ENCODE measurements around the gene BPGM. TPM values are rescaled to one million over a fixed set of nuclear protein-coding genes. Genes with fewer than 3 reads are reported as not detected.

The BPGM gene
- total RNA-seq, 1 experiment from 2014 or later, result 18.5 TPM

DNA sequence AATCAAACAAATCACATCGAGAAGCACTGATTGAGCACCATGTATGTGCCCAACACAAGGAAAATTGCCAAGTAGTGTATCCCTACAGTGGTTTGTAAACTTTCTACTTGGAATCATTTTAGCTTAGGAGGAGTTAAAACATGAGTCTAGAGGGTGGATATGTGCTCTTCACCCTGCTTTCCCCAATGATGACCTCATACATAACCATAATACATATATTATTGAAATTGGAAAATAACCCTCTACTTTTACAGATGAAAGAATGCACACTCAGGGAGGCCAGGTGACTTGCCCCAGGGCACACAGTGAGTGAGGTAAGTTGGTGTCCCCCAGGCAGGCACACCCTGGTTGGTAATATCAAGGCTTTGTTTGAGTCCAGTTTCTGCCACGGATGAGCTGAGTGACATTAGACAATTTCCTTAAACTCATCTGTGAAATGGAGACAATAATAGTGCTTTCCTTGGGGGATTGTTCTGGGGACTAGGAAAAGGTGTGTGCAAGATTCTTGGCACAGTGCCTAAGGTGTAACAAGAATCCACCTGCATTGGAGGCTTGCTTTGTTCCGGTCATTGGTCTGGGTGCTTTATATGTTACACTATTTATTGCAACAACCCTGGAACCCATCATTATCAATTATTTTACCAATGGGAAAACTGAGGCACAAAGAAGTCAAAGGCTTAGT lies 50.7 kb downstream of the BPGM start:
- POLR2A ChIA-PET (ENCODE audit: unreplicated experiment), result no interaction called here
- intact Hi-C loops (cut with micrococcal nuclease; ENCODE audit: unreplicated experiment), result no loop called here
- DNase-seq, result no peak
- no peaks in the 10 kb centered on the region for H3K79me2 ChIP-seq (ENCODE audit: low read depth)
- BruUV-seq (replicated peaks), result no TSS peak
- H3F3A ChIP-seq (ENCODE audit: insufficient read depth, low read depth), result no peaks in the 10 kb centered on the region
- no peak for TF ChIP-seq EZH2 (IDR thresholded peaks at IDR 0.05; ENCODE audit: low read depth)
- TF ChIP-seq, protein P1, sequence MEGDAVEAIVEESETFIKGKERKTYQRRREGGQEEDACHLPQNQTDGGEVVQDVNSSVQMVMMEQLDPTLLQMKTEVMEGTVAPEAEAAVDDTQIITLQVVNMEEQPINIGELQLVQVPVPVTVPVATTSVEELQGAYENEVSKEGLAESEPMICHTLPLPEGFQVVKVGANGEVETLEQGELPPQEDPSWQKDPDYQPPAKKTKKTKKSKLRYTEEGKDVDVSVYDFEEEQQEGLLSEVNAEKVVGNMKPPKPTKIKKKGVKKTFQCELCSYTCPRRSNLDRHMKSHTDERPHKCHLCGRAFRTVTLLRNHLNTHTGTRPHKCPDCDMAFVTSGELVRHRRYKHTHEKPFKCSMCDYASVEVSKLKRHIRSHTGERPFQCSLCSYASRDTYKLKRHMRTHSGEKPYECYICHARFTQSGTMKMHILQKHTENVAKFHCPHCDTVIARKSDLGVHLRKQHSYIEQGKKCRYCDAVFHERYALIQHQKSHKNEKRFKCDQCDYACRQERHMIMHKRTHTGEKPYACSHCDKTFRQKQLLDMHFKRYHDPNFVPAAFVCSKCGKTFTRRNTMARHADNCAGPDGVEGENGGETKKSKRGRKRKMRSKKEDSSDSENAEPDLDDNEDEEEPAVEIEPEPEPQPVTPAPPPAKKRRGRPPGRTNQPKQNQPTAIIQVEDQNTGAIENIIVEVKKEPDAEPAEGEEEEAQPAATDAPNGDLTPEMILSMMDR (conservative IDR thresholded peaks at IDR 0.05), result no peak
- H4K20me1 ChIP-seq (ENCODE audit: insufficient read depth), result no peaks in the 10 kb centered on the region
- H3K27me3 ChIP-seq (ENCODE audit: insufficient read depth, low read depth), result no peaks in the 10 kb centered on the region
- H3K4me1 ChIP-seq (replicated peaks; ENCODE audit: insufficient read depth), result no peaks in the 10 kb centered on the region
- no peak overlapping the region for H3K27ac ChIP-seq
- no peak overlapping the region for H2AFZ ChIP-seq
- H3K9me2 ChIP-seq (ENCODE audit: insufficient read depth), result no peaks in the 10 kb centered on the region
- H3K9me3 ChIP-seq (ENCODE audit: insufficient read depth, low read depth), result no peaks in the 10 kb centered on the region
- H3K4me2 ChIP-seq, result no peak overlapping the region
- H3K4me3 ChIP-seq, result no peak overlapping the region
- CTCF ChIA-PET, result no interaction called here
- no peaks in the 10 kb centered on the region for H3K36me3 ChIP-seq (ENCODE audit: low read depth)

DNA sequence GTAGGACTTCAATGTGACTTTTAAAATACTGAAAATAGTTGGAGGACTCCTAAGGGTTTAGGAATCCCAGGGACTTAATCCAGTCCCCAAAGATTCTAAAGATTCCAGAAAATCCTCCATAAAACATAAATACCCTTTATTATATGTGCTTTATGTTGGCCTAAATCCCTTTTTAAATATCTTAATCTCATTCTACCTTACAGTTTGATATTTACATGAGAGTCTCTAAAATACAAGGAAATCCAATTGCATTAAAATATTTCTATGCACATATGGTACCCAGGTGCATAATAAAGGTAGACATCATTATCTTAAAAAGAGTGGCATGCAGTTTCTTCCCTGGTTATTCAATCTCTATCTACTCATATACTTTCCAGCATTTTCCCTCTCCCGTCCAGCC lies 51.8 kb downstream of the BPGM start:
- TF ChIP-seq EZH2 (IDR thresholded peaks at IDR 0.05; ENCODE audit: low read depth), result no peak
- TF ChIP-seq, protein P1 (conservative IDR thresholded peaks at IDR 0.05), result no peak
- CTCF ChIA-PET, result no interaction called here
- H3K79me2 ChIP-seq (ENCODE audit: low read depth), result no peaks in the 10 kb centered on the region
- H3K4me2 ChIP-seq, result no peak overlapping the region
- POLR2A ChIA-PET (ENCODE audit: unreplicated experiment), result no interaction called here
- no peaks in the 10 kb centered on the region for H3K9me2 ChIP-seq (ENCODE audit: insufficient read depth)
- no peak overlapping the region for H2AFZ ChIP-seq
- no peaks in the 10 kb centered on the region for H3K27me3 ChIP-seq (ENCODE audit: insufficient read depth, low read depth)
- no peaks in the 10 kb centered on the region for H3F3A ChIP-seq (ENCODE audit: insufficient read depth, low read depth)
- no peaks in the 10 kb centered on the region for H3K36me3 ChIP-seq (ENCODE audit: low read depth)
- no peaks in the 10 kb centered on the region for H3K9me3 ChIP-seq (ENCODE audit: insufficient read depth, low read depth)
- no peak for DNase-seq
- H3K4me3 ChIP-seq, result no peak overlapping the region
- no peak overlapping the region for H3K27ac ChIP-seq
- no TSS peak for BruUV-seq (replicated peaks)
- H3K4me1 ChIP-seq (replicated peaks; ENCODE audit: insufficient read depth), result no peaks in the 10 kb centered on the region
- H4K20me1 ChIP-seq (ENCODE audit: insufficient read depth), result no peaks in the 10 kb centered on the region
- intact Hi-C loops (cut with micrococcal nuclease; ENCODE audit: unreplicated experiment), result no loop called here

DNA sequence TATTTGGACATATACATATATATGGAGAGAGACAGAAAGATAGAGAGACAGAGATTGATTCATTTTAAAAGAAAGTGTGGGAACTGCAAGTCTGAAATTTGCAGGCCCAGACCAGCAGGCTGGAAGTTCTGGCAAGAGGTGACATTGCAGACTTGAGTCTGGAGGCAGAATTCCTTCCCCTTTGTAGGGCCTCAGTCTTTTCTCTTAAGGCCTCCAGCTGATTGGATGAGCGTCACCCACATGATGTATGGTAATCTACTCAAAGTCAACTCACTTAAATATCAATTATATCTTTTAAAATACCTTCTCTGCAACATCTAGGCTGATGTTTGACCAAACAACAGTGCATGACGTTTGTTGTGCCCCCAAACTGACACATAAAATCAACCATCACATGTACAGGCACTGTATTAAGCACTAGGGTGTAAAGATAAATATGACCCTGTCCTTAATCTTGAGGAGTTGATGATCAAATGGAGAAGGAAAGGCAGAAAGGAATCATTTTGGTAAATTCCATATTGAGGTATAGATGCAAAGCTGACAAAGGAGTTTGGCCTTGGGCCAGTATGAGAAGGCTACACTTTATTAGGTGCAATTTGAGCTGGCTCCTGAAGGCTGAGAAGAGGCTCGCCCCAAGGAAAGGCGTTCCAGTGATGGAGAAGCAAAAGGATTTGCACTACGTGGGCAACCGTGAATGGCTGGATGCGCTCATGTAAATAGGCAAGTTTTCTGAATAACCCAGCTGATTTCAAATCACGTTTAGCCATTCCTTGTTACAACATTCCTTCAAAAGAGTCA lies 52.6 kb downstream of the BPGM start:
- no peak overlapping the region for H2AFZ ChIP-seq
- TF ChIP-seq, protein P1 (conservative IDR thresholded peaks at IDR 0.05), result no peak
- no peak for TF ChIP-seq EZH2 (IDR thresholded peaks at IDR 0.05; ENCODE audit: low read depth)
- no peaks in the 10 kb centered on the region for H3K79me2 ChIP-seq (ENCODE audit: low read depth)
- no TSS peak for BruUV-seq (replicated peaks)
- ChIA-PET POLR2A (ENCODE audit: unreplicated experiment) (no interaction called here), CTCF (no interaction called here)
- no peaks in the 10 kb centered on the region for H3K36me3 ChIP-seq (ENCODE audit: low read depth)
- H3K9me3 ChIP-seq (ENCODE audit: insufficient read depth, low read depth), result no peaks in the 10 kb centered on the region
- H3K4me3 ChIP-seq, result no peak overlapping the region
- no peak overlapping the region for H3K4me2 ChIP-seq
- no peaks in the 10 kb centered on the region for H4K20me1 ChIP-seq (ENCODE audit: insufficient read depth)
- H3K4me1 ChIP-seq (replicated peaks; ENCODE audit: insufficient read depth), result no peaks in the 10 kb centered on the region
- H3F3A ChIP-seq (ENCODE audit: insufficient read depth, low read depth), result no peaks in the 10 kb centered on the region
- H3K9me2 ChIP-seq (ENCODE audit: insufficient read depth), result no peaks in the 10 kb centered on the region
- no peak for DNase-seq
- H3K27me3 ChIP-seq (ENCODE audit: insufficient read depth, low read depth), result no peaks in the 10 kb centered on the region
- no peak overlapping the region for H3K27ac ChIP-seq
- intact Hi-C loops (cut with micrococcal nuclease; ENCODE audit: unreplicated experiment), result no loop called here

All from PC-9 (cell line).